ENCODE measurements around the gene RAB18.

Gene RAB18

DNA sequence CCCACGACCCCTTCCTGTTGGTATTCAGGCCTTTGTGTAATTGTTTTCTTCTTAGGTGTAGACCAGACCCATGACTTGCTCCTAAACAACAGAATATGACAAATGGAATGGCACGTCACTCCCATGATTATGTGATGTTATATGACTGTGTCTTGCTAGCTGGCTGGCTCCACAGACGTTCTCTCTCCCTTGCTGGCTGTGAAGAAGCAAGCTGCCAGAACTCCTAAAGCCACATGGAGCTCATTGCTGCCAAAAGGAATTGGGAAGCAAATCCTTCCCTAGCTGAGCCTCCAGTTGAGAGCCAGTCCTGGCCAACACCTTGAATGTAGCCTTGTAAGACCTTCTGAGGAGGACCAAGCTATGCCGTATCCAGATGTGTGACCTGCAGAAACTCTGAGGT, 74.2 kb downstream of the RAB18 start:
- no peak overlapping the region for H3K4ac ChIP-seq (ENCODE audit: low read length)
- H2BK5ac ChIP-seq (ENCODE audit: low read length) = no peak overlapping the region
- no peak overlapping the region for H2BK15ac ChIP-seq (ENCODE audit: low read length)
- DNase-seq (ENCODE audit: low spot score) = no peak
- H3K18ac ChIP-seq (ENCODE audit: low read length) = no peak overlapping the region
- H3K9me3 ChIP-seq (replicated peaks in 1 of 2; ENCODE audit: control insufficient read depth in 2 of 2, insufficient read depth in 1 of 2, low read depth in 1 of 2, low read length in 2 of 2) = peaks cover 0 to 2% of the 10 kb centered on the region in 2 donors
- no peak overlapping the region for H3K4me2 ChIP-seq (ENCODE audit: insufficient read depth, low read length, poor library complexity, severe bottlenecking)
- no peaks in the 10 kb centered on the region for H3K27me3 ChIP-seq (ENCODE audit: control insufficient read depth in 3 of 3, insufficient read depth in 3 of 3, low read depth in 1 of 3, low read length in 3 of 3)
- H2AK5ac ChIP-seq (ENCODE audit: low read depth, low read length) = no peak overlapping the region
- H3K79me1 ChIP-seq (ENCODE audit: low read depth, low read length) = no peaks in the 10 kb centered on the region
- H3K23ac ChIP-seq (ENCODE audit: low read depth, low read length, poor library complexity) = no peak overlapping the region
- H3K9ac ChIP-seq (ENCODE audit: low read depth, low read length, poor library complexity) = no peak overlapping the region
- no peak overlapping the region for H4K91ac ChIP-seq (ENCODE audit: low read depth, low read length, poor library complexity)
- no peak overlapping the region for H3K14ac ChIP-seq (ENCODE audit: low read length)
- H3K36me3 ChIP-seq (replicated peaks in 1 of 2; ENCODE audit: control insufficient read depth in 2 of 2, insufficient read depth in 2 of 2, low read length in 2 of 2) = no peaks in the 10 kb centered on the region
- no peak overlapping the region for H4K8ac ChIP-seq (ENCODE audit: low read depth, low read length)
- H2AFZ ChIP-seq (ENCODE audit: low read length) = no peak overlapping the region
- H2BK12ac ChIP-seq (ENCODE audit: low read length) = no peak overlapping the region
- no peak overlapping the region for H3K27ac ChIP-seq (replicated peaks; ENCODE audit: low read length)
- no peak overlapping the region for H3K4me3 ChIP-seq (ENCODE audit: low read length in 2 of 2)
- no CpG with 5 or more reads among the region's 4 CpGs for WGBS, 2 donors (ENCODE audit: extremely low coverage in 2 of 2, insufficient read length in 2 of 2, insufficient replicate concordance in 1 of 2)
- H2BK120ac ChIP-seq (ENCODE audit: low read depth, low read length) = no peak overlapping the region
- no peaks in the 10 kb centered on the region for H3K4me1 ChIP-seq (ENCODE audit: control insufficient read depth in 2 of 2, insufficient read depth in 1 of 2, low read depth in 1 of 2, low read length in 2 of 2)

GRCh38 chr10:27581225-27581624, 77.1 kb downstream of the RAB18 start:
- no peak overlapping the region for H3K18ac ChIP-seq (ENCODE audit: low read length)
- no peak overlapping the region for H4K8ac ChIP-seq (ENCODE audit: low read depth, low read length)
- no peaks in the 10 kb centered on the region for H3K4me1 ChIP-seq (ENCODE audit: control insufficient read depth in 2 of 2, insufficient read depth in 1 of 2, low read depth in 1 of 2, low read length in 2 of 2)
- no peak overlapping the region for H2AK5ac ChIP-seq (ENCODE audit: low read depth, low read length)
- no peaks in the 10 kb centered on the region for H3K79me1 ChIP-seq (ENCODE audit: low read depth, low read length)
- no peak overlapping the region for H2BK15ac ChIP-seq (ENCODE audit: low read length)
- H3K36me3 ChIP-seq (replicated peaks in 1 of 2; ENCODE audit: control insufficient read depth in 2 of 2, insufficient read depth in 2 of 2, low read length in 2 of 2) = no peaks in the 10 kb centered on the region
- H3K4me2 ChIP-seq (ENCODE audit: insufficient read depth, low read length, poor library complexity, severe bottlenecking) = no peak overlapping the region
- no CpG with 5 or more reads among the region's 4 CpGs for WGBS, 2 donors (ENCODE audit: extremely low coverage in 2 of 2, insufficient read length in 2 of 2, insufficient replicate concordance in 1 of 2)
- no peak overlapping the region for H3K4ac ChIP-seq (ENCODE audit: low read length)
- H2BK5ac ChIP-seq (ENCODE audit: low read length) = no peak overlapping the region
- no peak overlapping the region for H3K23ac ChIP-seq (ENCODE audit: low read depth, low read length, poor library complexity)
- no peak overlapping the region for H2BK120ac ChIP-seq (ENCODE audit: low read depth, low read length)
- no peak overlapping the region for H3K14ac ChIP-seq (ENCODE audit: low read length)
- no peaks in the 10 kb centered on the region for H3K27me3 ChIP-seq (ENCODE audit: control insufficient read depth in 3 of 3, insufficient read depth in 3 of 3, low read depth in 1 of 3, low read length in 3 of 3)
- no peak overlapping the region for H3K4me3 ChIP-seq (ENCODE audit: low read length in 2 of 2)
- H3K9me3 ChIP-seq (replicated peaks in 1 of 2; ENCODE audit: control insufficient read depth in 2 of 2, insufficient read depth in 1 of 2, low read depth in 1 of 2, low read length in 2 of 2) = no peaks in the 10 kb centered on the region
- H2AFZ ChIP-seq (ENCODE audit: low read length) = no peak overlapping the region
- H4K91ac ChIP-seq (ENCODE audit: low read depth, low read length, poor library complexity) = no peak overlapping the region
- no peak overlapping the region for H2BK12ac ChIP-seq (ENCODE audit: low read length)
- H3K9ac ChIP-seq (ENCODE audit: low read depth, low read length, poor library complexity) = no peak overlapping the region
- H3K27ac ChIP-seq (replicated peaks; ENCODE audit: low read length) = no peak overlapping the region
- no peak for DNase-seq (ENCODE audit: low spot score)

GRCh38 chr10:27584302-27584701, 80.2 kb downstream of the RAB18 start:
- Histone ChIP-seq H2BK12ac (ENCODE audit: low read length) (no peak overlapping the region), H4K91ac (ENCODE audit: low read depth, low read length, poor library complexity) (no peak overlapping the region), H3K79me1 (ENCODE audit: low read depth, low read length) (no peaks in the 10 kb centered on the region), H2BK5ac (ENCODE audit: low read length) (no peak overlapping the region), H3K23ac (ENCODE audit: low read depth, low read length, poor library complexity) (no peak overlapping the region), H2BK15ac (ENCODE audit: low read length) (no peak overlapping the region), H3K14ac (ENCODE audit: low read length) (no peak overlapping the region), H3K4me3 (ENCODE audit: low read length in 2 of 2) (no peak overlapping the region), H3K4me1 (ENCODE audit: control insufficient read depth in 2 of 2, insufficient read depth in 1 of 2, low read depth in 1 of 2, low read length in 2 of 2) (no peaks in the 10 kb centered on the region), H3K18ac (ENCODE audit: low read length) (no peak overlapping the region), H3K27me3 (ENCODE audit: control insufficient read depth in 3 of 3, insufficient read depth in 3 of 3, low read depth in 1 of 3, low read length in 3 of 3) (no peaks in the 10 kb centered on the region), H3K36me3 (replicated peaks in 1 of 2; ENCODE audit: control insufficient read depth in 2 of 2, insufficient read depth in 2 of 2, low read length in 2 of 2) (no peaks in the 10 kb centered on the region), H2AK5ac (ENCODE audit: low read depth, low read length) (no peak overlapping the region), H2AFZ (ENCODE audit: low read length) (no peak overlapping the region), H3K4me2 (ENCODE audit: insufficient read depth, low read length, poor library complexity, severe bottlenecking) (no peak overlapping the region), H3K4ac (ENCODE audit: low read length) (no peak overlapping the region), H3K9ac (ENCODE audit: low read depth, low read length, poor library complexity) (no peak overlapping the region), H4K8ac (ENCODE audit: low read depth, low read length) (no peak overlapping the region), H3K9me3 (replicated peaks in 1 of 2; ENCODE audit: control insufficient read depth in 2 of 2, insufficient read depth in 1 of 2, low read depth in 1 of 2, low read length in 2 of 2) (no peaks in the 10 kb centered on the region), H2BK120ac (ENCODE audit: low read depth, low read length) (no peak overlapping the region), H3K27ac (replicated peaks; ENCODE audit: low read length) (no peak overlapping the region)
- DNase-seq (ENCODE audit: low spot score) = no peak
- WGBS, 2 donors (ENCODE audit: extremely low coverage in 2 of 2, insufficient read length in 2 of 2, insufficient replicate concordance in 1 of 2) = no CpG with 5 or more reads among the region's 2 CpGs

Measured in neuronal stem cell (in vitro differentiated cells).